Endothelial cell of umbilical vein (primary cell): Measurements from ENCODE around the gene GUF1. TPM values are rescaled to one million over a fixed set of nuclear protein-coding genes. Genes with fewer than 3 reads are reported as not detected.

Experiments used
- BruUV-seq: library from RNA; stranded (reverse); fragments of 400-500 nt; replicated peaks from 2 replicates; lab custom pipeline; 2021; lab: Mats Ljungman, UMichigan
- CTCF ChIA-PET: fragments of 300-600, 350-600 bp; sonication (Branson Sonifier 250); formaldehyde crosslinking; loops from one replicate; lab custom pipeline; 2021; ENCODE audit warnings: antibody characterized with exemption, inconsistent platforms; lab: Charles Lee
- POLR2A ChIA-PET: fragments of 300-600, 350-600 bp; sonication (Branson Sonifier 250); formaldehyde crosslinking; loops from one replicate; lab custom pipeline; 2021; ENCODE audit warnings: antibody characterized with exemption, inconsistent platforms; lab: Charles Lee
- DNase-seq: peaks from one replicate; pipeline ENCODE4 v3.0.0-alpha.2; 2011; ENCODE audit warnings: low read depth, low spot score
- FAIRE-seq: peaks from 2 replicates; lab custom pipeline; 2011; peaks lifted over from hg19 to GRCh38; lab: Jason Lieb, UNC
- H2AFZ ChIP-seq: 2 replicates; pipeline ENCODE4 v1.6.0; 2012; ENCODE audit warnings: low read depth, low read length, control low read depth, inconsistent platforms
- H3K27ac ChIP-seq: 2 replicates; pipeline ENCODE4 v1.5.1; 2011; ENCODE audit warnings: low read depth, mild to moderate bottlenecking, control low read depth, low read length, moderate library complexity; ENCODE audit not compliant: insufficient read depth
- H3K27me3 ChIP-seq, 2 experiments: 2 replicates each; pipeline versions ENCODE4 v1.6.0 to v1.6.1; 2011; ENCODE audit warnings: low read length in 2 of 2, mixed read lengths in 1 of 2; ENCODE audit not compliant: control insufficient read depth in 2 of 2, insufficient read depth in 2 of 2
- H3K36me3 ChIP-seq, 2 experiments: 2 replicates in 1 of 2; 3 replicates in 1 of 2; pipeline ENCODE4 v1.5.1; 2011; ENCODE audit warnings: low read length in 2 of 2, mild to moderate bottlenecking in 1 of 2, moderate library complexity in 1 of 2; ENCODE audit not compliant: control insufficient read depth in 2 of 2, insufficient read depth in 2 of 2; ENCODE audit errors: extremely low read depth in 1 of 2
- H3K4me1 ChIP-seq: 3 replicates; pipeline ENCODE4 v1.5.1; 2011; ENCODE audit warnings: mild to moderate bottlenecking, low read length; ENCODE audit not compliant: control insufficient read depth, insufficient read depth; ENCODE audit errors: extremely low read depth
- H3K4me2 ChIP-seq: 2 replicates; pipeline ENCODE4 v1.6.1; 2011; ENCODE audit warnings: low read length, control low read depth, mixed read lengths; ENCODE audit not compliant: insufficient read depth
- H3K4me3 ChIP-seq, 3 experiments: fragments of 200-600 bp in 1 of 3; sonication (generic), shearing (Covaris generic) in 1 of 3; replicated peaks in 1 of 3; 2 replicates each; pipeline ENCODE4 v1.5.1; 2011 to 2016; ENCODE audit warnings: control low read depth in 3 of 3, low read length in 3 of 3, mild to moderate bottlenecking in 2 of 3, inconsistent platforms in 1 of 3, low read depth in 1 of 3, moderate library complexity in 1 of 3; ENCODE audit not compliant: insufficient read depth in 1 of 3
- H3K79me2 ChIP-seq: 2 replicates; pipeline ENCODE4 v1.6.0; 2012; ENCODE audit warnings: low read length, inconsistent platforms; ENCODE audit not compliant: control insufficient read depth, insufficient read depth
- H3K9ac ChIP-seq: replicated peaks from 2 replicates; pipeline ENCODE3; 2011; ENCODE audit warnings: low read length, control low read depth; ENCODE audit not compliant: insufficient read depth; ENCODE audit errors: extremely low read depth
- H3K9me1 ChIP-seq: replicated peaks from 3 replicates; pipeline ENCODE4 v1.6.0; 2011; ENCODE audit warnings: mild to moderate bottlenecking, low read length; ENCODE audit not compliant: control insufficient read depth, insufficient read depth; ENCODE audit errors: extremely low read depth
- H3K9me3 ChIP-seq: replicated peaks from 2 replicates; pipeline ENCODE4 v1.5.1; 2012; ENCODE audit warnings: low read length, inconsistent platforms; ENCODE audit not compliant: control insufficient read depth, insufficient read depth
- H4K20me1 ChIP-seq: replicated peaks from 2 replicates; pipeline ENCODE3; 2011; ENCODE audit warnings: mild to moderate bottlenecking, low read length; ENCODE audit not compliant: control insufficient read depth, insufficient read depth; ENCODE audit errors: extremely low read depth
- EZH2 ChIP-seq: IDR thresholded peaks from 2 replicates; pipeline ENCODE4 v1.6.1; 2012; ENCODE audit warnings: borderline replicate concordance, low read depth, mild to moderate bottlenecking, moderate library complexity, low read length, inconsistent platforms; ENCODE audit not compliant: severe bottlenecking
- JUN ChIP-seq: IDR thresholded peaks from 2 replicates; pipeline ENCODE4 v1.6.1; 2011; ENCODE audit warnings: borderline replicate concordance, low read depth; ENCODE audit not compliant: insufficient read length, insufficient read depth
- POLR2A ChIP-seq: IDR thresholded peaks from 2 replicates; pipeline ENCODE4 v1.6.1; 2012; ENCODE audit warnings: low read depth, mild to moderate bottlenecking, control low read depth, low read length
- POLR2AphosphoS5 ChIP-seq: IDR thresholded peaks from 2 replicates; pipeline ENCODE4 v1.6.1; 2012; ENCODE audit warnings: low read depth, mild to moderate bottlenecking, control low read depth, low read length, moderate library complexity; ENCODE audit not compliant: insufficient read depth
- dilution Hi-C: fragments of 300-500 bp; cut with MboI; formaldehyde crosslinking; loops from one replicate; pipeline ENCODE4 v1.15.0; 2019; ENCODE audit warnings: low sequenced_read_pairs; ENCODE audit not compliant: extremely low pct_ligation_motif_present
- intact Hi-C: fragments of 100-400 bp; cut with micrococcal nuclease; formaldehyde crosslinking; loops from one replicate; pipeline ENCODE4 v1.10.0; 2022
- polyA plus RNA-seq, 4 experiments: library from polyadenylated mRNA; depleted of rRNA in 3 of 4; stranded (reverse) in 3 of 4; unstranded in 1 of 4; fragments of >200 nt; gene quantifications; 2 replicates each; pipeline versions ENCODE4 v1.2.1 to v1.2.3, GENCODE V29; 2011 to 2012; ENCODE audit warnings: missing spikeins in 1 of 4
- total RNA-seq: library from RNA; stranded (reverse); gene quantifications from 2 replicates; pipeline ENCODE4 v1.2.3, GENCODE V29; 2021
- TF ChIP-seq, protein P1 (sequence below), 2 donors: IDR thresholded peaks; 1 replicate in 1 of 2; 2 replicates in 1 of 2; pipeline ENCODE4 v1.5.1; 2011; ENCODE audit warnings: low read length in 2 of 2, mild to moderate bottlenecking in 2 of 2, moderate library complexity in 2 of 2, control low read depth in 1 of 2, inconsistent platforms in 1 of 2, low read depth in 1 of 2; ENCODE audit not compliant: insufficient read depth in 1 of 2; ENCODE audit errors: extremely low read depth in 1 of 2
- TF ChIP-seq, protein P2 (sequence below): IDR thresholded peaks from 2 replicates; pipeline ENCODE4 v1.6.1; 2011; ENCODE audit not compliant: insufficient read depth, insufficient read length

GUF1 gene
- total and polyA plus RNA-seq, 2 donors (not counting 3 experiments of a cell fraction or from before 2014, with no cell fraction given) = 5.4 to 19.9 TPM

DNA sequence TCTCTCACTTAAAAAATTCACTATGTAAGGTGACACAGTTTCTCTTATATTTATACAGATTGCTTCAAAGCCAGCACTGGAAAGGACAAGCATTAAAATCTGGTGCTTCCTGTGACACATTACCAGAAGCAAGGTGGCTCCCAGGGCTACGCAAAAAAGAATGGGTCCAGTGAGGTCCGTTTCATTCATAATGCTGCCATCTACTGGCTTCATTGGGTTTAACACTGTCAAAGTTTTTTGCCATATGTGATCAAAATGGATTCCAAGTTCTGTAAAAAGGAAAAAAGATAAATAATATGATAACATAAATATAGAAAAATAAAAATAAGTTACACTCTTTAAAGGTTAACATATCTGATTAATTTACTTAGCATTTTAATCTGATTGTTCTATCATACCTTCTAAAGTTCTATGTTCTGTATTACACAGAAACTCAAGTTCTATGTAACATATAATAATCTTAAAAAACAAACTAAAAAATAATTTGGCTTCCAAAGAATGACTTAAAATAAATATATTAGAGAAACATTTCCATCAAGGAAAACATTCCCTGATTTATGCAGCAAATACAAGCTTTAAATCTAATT, 48.8 kb upstream of the GUF1 start:
- FAIRE-seq (peak; percentile 77), DNase-seq (peak; percentile 55)
- ChIA-PET POLR2A (no interaction called here), CTCF (interaction anchor here (0.8 to 3.0 kb wide), 13 partner anchors 9 to 1634 kb away, joined by 3 to 66 read pairs (median 4); no protein-coding TSS in a partner anchor)
- Histone ChIP-seq H4K20me1 (no peaks in the 10 kb centered on the region), H3K27ac (no peak overlapping the region), H3K4me1 (no peaks in the 10 kb centered on the region), H3K4me2 (no peak overlapping the region), H3K4me3 (no peak overlapping the region), H3K9me1 (no peaks in the 10 kb centered on the region), H3K79me2 (no peaks in the 10 kb centered on the region), H3K9ac (no peak overlapping the region), H3K36me3 (no peaks in the 10 kb centered on the region), H3K9me3 (no peaks in the 10 kb centered on the region), H2AFZ (no peak overlapping the region), H3K27me3 (no peaks in the 10 kb centered on the region)
- intact Hi-C loops (loop anchor here (1.0 kb wide), 3 partner anchors 853 to 1634 kb away; no protein-coding TSS in a partner anchor), dilution Hi-C loops (no loop called here)
- no peak for TF ChIP-seq EZH2
- TF ChIP-seq, protein P1, sequence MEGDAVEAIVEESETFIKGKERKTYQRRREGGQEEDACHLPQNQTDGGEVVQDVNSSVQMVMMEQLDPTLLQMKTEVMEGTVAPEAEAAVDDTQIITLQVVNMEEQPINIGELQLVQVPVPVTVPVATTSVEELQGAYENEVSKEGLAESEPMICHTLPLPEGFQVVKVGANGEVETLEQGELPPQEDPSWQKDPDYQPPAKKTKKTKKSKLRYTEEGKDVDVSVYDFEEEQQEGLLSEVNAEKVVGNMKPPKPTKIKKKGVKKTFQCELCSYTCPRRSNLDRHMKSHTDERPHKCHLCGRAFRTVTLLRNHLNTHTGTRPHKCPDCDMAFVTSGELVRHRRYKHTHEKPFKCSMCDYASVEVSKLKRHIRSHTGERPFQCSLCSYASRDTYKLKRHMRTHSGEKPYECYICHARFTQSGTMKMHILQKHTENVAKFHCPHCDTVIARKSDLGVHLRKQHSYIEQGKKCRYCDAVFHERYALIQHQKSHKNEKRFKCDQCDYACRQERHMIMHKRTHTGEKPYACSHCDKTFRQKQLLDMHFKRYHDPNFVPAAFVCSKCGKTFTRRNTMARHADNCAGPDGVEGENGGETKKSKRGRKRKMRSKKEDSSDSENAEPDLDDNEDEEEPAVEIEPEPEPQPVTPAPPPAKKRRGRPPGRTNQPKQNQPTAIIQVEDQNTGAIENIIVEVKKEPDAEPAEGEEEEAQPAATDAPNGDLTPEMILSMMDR (IDR thresholded peaks at IDR 0.05; ENCODE audit: extremely low read depth in 1 of 2, insufficient read depth in 1 of 2, low read depth in 1 of 2, low read length in 2 of 2) = peak; percentile 49 to 59
- BruUV-seq = no TSS peak

DNA sequence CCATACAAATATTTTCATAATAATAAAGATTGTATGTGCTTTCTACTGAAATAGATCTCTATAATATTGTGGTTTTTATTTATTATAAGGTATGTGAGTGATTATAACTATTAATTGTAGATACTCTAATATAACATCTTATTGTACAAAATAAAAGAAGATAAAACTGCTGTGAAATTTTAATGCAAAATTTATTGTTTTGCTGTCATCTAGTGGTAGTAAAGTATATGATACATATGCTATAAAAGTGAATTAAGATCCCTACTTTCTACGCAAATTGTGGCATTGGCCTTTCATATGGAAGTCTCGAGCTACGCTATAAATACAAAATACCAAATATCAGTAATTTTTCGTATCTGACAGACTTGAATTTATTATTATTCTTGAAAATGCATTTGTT, 46.1 kb upstream of the GUF1 start:
- Histone ChIP-seq H3K79me2 (no peaks in the 10 kb centered on the region), H3K4me2 (no peak overlapping the region), H3K9ac (no peak overlapping the region), H3K27ac (no peak overlapping the region), H3K9me1 (no peaks in the 10 kb centered on the region), H3K9me3 (no peaks in the 10 kb centered on the region), H3K4me3 (no peak overlapping the region), H4K20me1 (no peaks in the 10 kb centered on the region), H3K4me1 (no peaks in the 10 kb centered on the region), H2AFZ (no peak overlapping the region), H3K36me3 (no peaks in the 10 kb centered on the region), H3K27me3 (no peaks in the 10 kb centered on the region)
- BruUV-seq = no TSS peak
- ChIA-PET POLR2A (no interaction called here), CTCF (interaction anchor here (2.9 kb wide), 1 partner anchor 1500 kb away, joined by 27 read pairs; no protein-coding TSS in a partner anchor)
- dilution Hi-C loops = no loop called here
- intact Hi-C loops = no loop called here
- TF ChIP-seq POLR2A (no peak), JUN (no peak), POLR2AphosphoS5 (no peak)
- TF ChIP-seq, protein P1 (IDR thresholded peaks at IDR 0.05; ENCODE audit: extremely low read depth in 1 of 2, insufficient read depth in 1 of 2, low read depth in 1 of 2, low read length in 2 of 2) = no peak
- TF ChIP-seq, protein P2, sequence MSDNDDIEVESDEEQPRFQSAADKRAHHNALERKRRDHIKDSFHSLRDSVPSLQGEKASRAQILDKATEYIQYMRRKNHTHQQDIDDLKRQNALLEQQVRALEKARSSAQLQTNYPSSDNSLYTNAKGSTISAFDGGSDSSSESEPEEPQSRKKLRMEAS = no peak
- FAIRE-seq (no peak), DNase-seq (no peak)
